Measurements from ENCODE around the gene MAPK11.
A peak's percentile ranks its signal among the peaks of the same experiment; 100 is the strongest.

GRCh38 chr22:50236731-50237409 lies 33.3 kb downstream of the MAPK11 start:
- no peak for TF ChIP-seq CBX3 (IDR thresholded peaks at IDR 0.05; ENCODE audit: low read depth)
- no peak for TF ChIP-seq POLR2A (IDR thresholded peaks at IDR 0.05; ENCODE audit: borderline replicate concordance, extremely low read depth, insufficient read depth, insufficient read length)
- TF ChIP-seq REST (IDR thresholded peaks at IDR 0.05; ENCODE audit: low read depth), result no peak
- peak; percentile 40 to 59 (median 50); a peak in 5 of 6 replicates for TF ChIP-seq CTCF (IDR thresholded peaks at IDR 0.05 in 2 of 3, conservative IDR thresholded peaks at IDR 0.05 in 1 of 3; ENCODE audit: borderline replicate concordance in 1 of 3, insufficient read depth in 1 of 3, low read depth in 2 of 3, low read length in 2 of 3)
- TF ChIP-seq EZH2 (IDR thresholded peaks at IDR 0.05), result no peak
- no peak for TF ChIP-seq EZH2phosphoT487 (IDR thresholded peaks at IDR 0.05; ENCODE audit: borderline replicate concordance)
- TF ChIP-seq, protein P1, sequence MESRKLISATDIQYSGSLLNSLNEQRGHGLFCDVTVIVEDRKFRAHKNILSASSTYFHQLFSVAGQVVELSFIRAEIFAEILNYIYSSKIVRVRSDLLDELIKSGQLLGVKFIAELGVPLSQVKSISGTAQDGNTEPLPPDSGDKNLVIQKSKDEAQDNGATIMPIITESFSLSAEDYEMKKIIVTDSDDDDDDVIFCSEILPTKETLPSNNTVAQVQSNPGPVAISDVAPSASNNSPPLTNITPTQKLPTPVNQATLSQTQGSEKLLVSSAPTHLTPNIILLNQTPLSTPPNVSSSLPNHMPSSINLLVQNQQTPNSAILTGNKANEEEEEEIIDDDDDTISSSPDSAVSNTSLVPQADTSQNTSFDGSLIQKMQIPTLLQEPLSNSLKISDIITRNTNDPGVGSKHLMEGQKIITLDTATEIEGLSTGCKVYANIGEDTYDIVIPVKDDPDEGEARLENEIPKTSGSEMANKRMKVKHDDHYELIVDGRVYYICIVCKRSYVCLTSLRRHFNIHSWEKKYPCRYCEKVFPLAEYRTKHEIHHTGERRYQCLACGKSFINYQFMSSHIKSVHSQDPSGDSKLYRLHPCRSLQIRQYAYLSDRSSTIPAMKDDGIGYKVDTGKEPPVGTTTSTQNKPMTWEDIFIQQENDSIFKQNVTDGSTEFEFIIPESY (IDR thresholded peaks at IDR 0.05; ENCODE audit: extremely low read depth, insufficient replicate concordance, low read length), result no peak
- TF ChIP-seq YY1 (IDR thresholded peaks at IDR 0.05; ENCODE audit: extremely low read depth, insufficient replicate concordance, low read depth, low read length), result no peak
- no peak for TF ChIP-seq POLR2AphosphoS5 (IDR thresholded peaks at IDR 0.05; ENCODE audit: low read depth, low read length)
- TF ChIP-seq SIN3A (IDR thresholded peaks at IDR 0.05; ENCODE audit: low read depth), result no peak
- TF ChIP-seq, protein P2, sequence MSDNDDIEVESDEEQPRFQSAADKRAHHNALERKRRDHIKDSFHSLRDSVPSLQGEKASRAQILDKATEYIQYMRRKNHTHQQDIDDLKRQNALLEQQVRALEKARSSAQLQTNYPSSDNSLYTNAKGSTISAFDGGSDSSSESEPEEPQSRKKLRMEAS (IDR thresholded peaks at IDR 0.05), result no peak
- peak; percentile 35 for TF ChIP-seq RAD21 (IDR thresholded peaks at IDR 0.05; ENCODE audit: low read depth)
- TF ChIP-seq EGR1 (IDR thresholded peaks at IDR 0.05; ENCODE audit: low read depth), result no peak
